HEK293 (cell line): ENCODE data around the gene OR11A1.
"Not testable (repeated sequence)": the region's sequence is repeated elsewhere in the genome, so short reads cannot be mapped to it uniquely, and the experiment has no call there.

ENCODE experiments used
- CTCF ChIA-PET: fragments of 350-600 bp; formaldehyde crosslinking; extraction: SDS; loops from one replicate; lab custom pipeline; 2021; ENCODE audit warnings: antibody characterized with exemption; lab: Yijun Ruan, JAX
- POLR2A ChIA-PET: fragments of 300-600 bp; formaldehyde crosslinking; extraction: SDS; loops from one replicate; lab custom pipeline; 2020; ENCODE audit warnings: antibody characterized with exemption, inconsistent platforms; lab: Yijun Ruan, JAX
- H3K27ac ChIP-seq: fragments of 200-500 bp; sonication (Bioruptor generic); 2 replicates; pipeline ENCODE4 v1.5.1; 2014; ENCODE audit warnings: low read depth, low read length, control low read depth, inconsistent platforms; ENCODE audit errors: extremely low read depth
- H3K36me3 ChIP-seq, 2 experiments: fragments of 200-500 bp in 1 of 2; sonication (Bioruptor generic) in 1 of 2; 1 replicate in 1 of 2; 2 replicates in 1 of 2; pipeline ENCODE4 v1.5.1; 2014 to 2017; ENCODE audit warnings: inconsistent platforms in 2 of 2, low read length in 2 of 2; ENCODE audit not compliant: control insufficient read depth in 2 of 2, insufficient read depth in 1 of 2
- H3K4me1 ChIP-seq: fragments of 200-500 bp; sonication (Bioruptor generic); 2 replicates; pipeline ENCODE4 v1.5.1; 2014; ENCODE audit warnings: mild to moderate bottlenecking, low read length, inconsistent platforms; ENCODE audit not compliant: control insufficient read depth, insufficient read depth
- H3K4me3 ChIP-seq: 2 replicates; pipeline ENCODE4 v1.5.1; 2011; ENCODE audit warnings: low read depth, mild to moderate bottlenecking, control low read depth, low read length, moderate library complexity
- H3K9me3 ChIP-seq: fragments of 200-500 bp; sonication (Bioruptor generic); 2 replicates; pipeline ENCODE4 v1.5.1; 2014; ENCODE audit warnings: low read depth, low read length, inconsistent platforms; ENCODE audit not compliant: control insufficient read depth, insufficient read depth
- ATF2 ChIP-seq: fragments of 450-650 bp; formaldehyde crosslinking; IDR thresholded peaks from 2 replicates; pipeline ENCODE4 v1.5.1; 2016; ENCODE audit warnings: missing biosample characterization, missing genetic modification characterization, low read depth
- GLI2 ChIP-seq: fragments of 450-650 bp; formaldehyde crosslinking; IDR thresholded peaks from 2 replicates; pipeline ENCODE4; 2017; ENCODE audit warnings: missing biosample characterization, missing genetic modification characterization, low read depth, borderline replicate concordance
- PRDM10 ChIP-seq: fragments of 450-650 bp; formaldehyde crosslinking; IDR thresholded peaks from 2 replicates; pipeline ENCODE4 v1.5.1; 2016; ENCODE audit warnings: missing biosample characterization, missing genetic modification characterization
- RBAK ChIP-seq: fragments of 450-650 bp; formaldehyde crosslinking; IDR thresholded peaks from 2 replicates; pipeline ENCODE4 v1.5.1; 2016; ENCODE audit warnings: missing biosample characterization, missing genetic modification characterization
- SP3 ChIP-seq: fragments of 450-650 bp; formaldehyde crosslinking; IDR thresholded peaks from 2 replicates; pipeline ENCODE4 v1.5.1; 2016; ENCODE audit warnings: missing biosample characterization, missing genetic modification characterization
- ZBTB11 ChIP-seq: fragments of 450-650 bp; formaldehyde crosslinking; conservative IDR thresholded peaks from 2 replicates; pipeline ENCODE4 v1.5.1; 2016; ENCODE audit warnings: low read depth, missing biosample characterization, missing genetic modification characterization
- ZBTB44 ChIP-seq: fragments of 450-650 bp; IDR thresholded peaks from 2 replicates; pipeline ENCODE4 v1.5.1; 2018; ENCODE audit warnings: missing biosample characterization, mild to moderate bottlenecking, missing genetic modification characterization
- ZBTB6 ChIP-seq: fragments of 450-650 bp; formaldehyde crosslinking; IDR thresholded peaks from 2 replicates; pipeline ENCODE4 v1.5.1; 2017; ENCODE audit warnings: missing biosample characterization, missing genetic modification characterization
- ZNF239 ChIP-seq: fragments of 450-650 bp; formaldehyde crosslinking; IDR thresholded peaks from 2 replicates; pipeline ENCODE4 v1.5.1; 2016; ENCODE audit warnings: missing biosample characterization, missing genetic modification characterization
- ZNF280D ChIP-seq: fragments of 450-650 bp; formaldehyde crosslinking; IDR thresholded peaks from 2 replicates; pipeline ENCODE4 v1.5.1; 2016; ENCODE audit warnings: missing biosample characterization, missing genetic modification characterization

Gene OR11A1

GRCh38 chr6:29447670-29448069 lies 9.2 kb downstream of the OR11A1 start (continued):
- no peak for TF ChIP-seq PRDM10 (tag by site-specific recombination)

- POLR2A ChIA-PET, H3K4me1 ChIP-seq, H3K36me3 ChIP-seq, H3K9me3 ChIP-seq, H3K4me3 ChIP-seq, H3K27ac ChIP-seq: not testable (repeated sequence)
- CTCF ChIA-PET = interaction anchor here (0.6 to 1.3 kb wide), 2 partner anchors 51 to 67 kb away, joined by 3 to 4 read pairs; no protein-coding TSS in a partner anchor
Observed at GRCh38 chr6:29444031-29444430, 12.8 kb downstream of the OR11A1 start.

GRCh38 chr6:29442719-29443118 lies 14.2 kb downstream of the OR11A1 start:
- Histone ChIP-seq H3K27ac (no peak overlapping the region), H3K4me3 (no peak overlapping the region), H3K9me3 (no peaks in the 10 kb centered on the region), H3K36me3 (no peaks in the 10 kb centered on the region), H3K4me1 (no peaks in the 10 kb centered on the region; the same call in 1 of the 2 replicates)
- CTCF ChIA-PET = no interaction called here
- TF ChIP-seq ZBTB6 (tag by site-specific recombination) (no peak), ZNF239 (tag by site-specific recombination) (no peak), ZBTB44 (tag by site-specific recombination) (no peak), ZBTB11 (tag by site-specific recombination) (no peak), ATF2 (no peak)
- POLR2A ChIA-PET = no interaction called here

- CTCF ChIA-PET = interaction anchor here (1.7 kb wide), 1 partner anchor 150 kb away, joined by 3 read pairs; no protein-coding TSS in a partner anchor
- TF ChIP-seq SP3 (tag by site-specific recombination) = no peak
- TF ChIP-seq ZBTB44 (tag by site-specific recombination) = no peak
- no peak for TF ChIP-seq ZNF280D (tag by site-specific recombination)
- TF ChIP-seq GLI2 (tag by site-specific recombination) = no peak
- no peak for TF ChIP-seq RBAK (tag by site-specific recombination)
Observed at GRCh38 chr6:29439006-29439405, 17.9 kb downstream of the OR11A1 start, which contains the start of gene OR10C1. TSS of gene OR10C1 (plus strand) at chr6:29439306. CDS start at chr6:29440016, 710 bp downstream.

More at GRCh38 chr6:29439006-29439405, 17.9 kb downstream of the OR11A1 start, which contains the start of gene OR10C1:
- POLR2A ChIA-PET = no interaction called here
- Histone ChIP-seq H3K9me3 (no peaks in the 10 kb centered on the region), H3K4me3 (no peak within 1 kb of the TSS), H3K36me3 (no peaks in the 10 kb centered on the region), H3K27ac (no peak within 1 kb of the TSS), H3K4me1 (no peaks in the 10 kb centered on the region; the same call in 1 of the 2 replicates)
